ENCODE results near the gene LAMC3.

The LAMC3 gene

GRCh38 chr9:131019388-131020239 is 10.6 kb downstream of the LAMC3 start:
- TF ChIP-seq POLR2A (IDR thresholded peaks at IDR 0.05; ENCODE audit: low read depth, low read length), result no peak
- no peak for FAIRE-seq
- DNase-seq (ENCODE audit: insufficient read length, low spot score), result no peak

GRCh38 chr9:131020388-131020787 is 11.4 kb downstream of the LAMC3 start:
- DNase-seq (ENCODE audit: insufficient read length, low spot score), result no peak
- TF ChIP-seq POLR2A (IDR thresholded peaks at IDR 0.05; ENCODE audit: low read depth, low read length), result no peak
- no peak for FAIRE-seq

GRCh38 chr9:131020862-131021261 is 11.9 kb downstream of the LAMC3 start:
- DNase-seq (ENCODE audit: insufficient read length, low spot score) (no peak), FAIRE-seq (no peak)
- no peak for TF ChIP-seq POLR2A (IDR thresholded peaks at IDR 0.05; ENCODE audit: low read depth, low read length)

- no peak for TF ChIP-seq POLR2A (IDR thresholded peaks at IDR 0.05; ENCODE audit: low read depth, low read length)
- no peak for FAIRE-seq
- DNase-seq (ENCODE audit: insufficient read length, low spot score), result no peak
Observed at GRCh38 chr9:131021785-131022184, 12.8 kb downstream of the LAMC3 start.

GRCh38 chr9:131024978-131025868 is 16.2 kb downstream of the LAMC3 start:
- FAIRE-seq (no peak), DNase-seq (ENCODE audit: insufficient read length, low spot score) (no peak)
- TF ChIP-seq POLR2A (IDR thresholded peaks at IDR 0.05; ENCODE audit: low read depth, low read length), result no peak

GRCh38 chr9:131025953-131026858 is 17.2 kb downstream of the LAMC3 start:
- no peak for TF ChIP-seq POLR2A (IDR thresholded peaks at IDR 0.05; ENCODE audit: low read depth, low read length)
- DNase-seq (ENCODE audit: insufficient read length, low spot score) (no peak), FAIRE-seq (no peak)

GRCh38 chr9:131027048-131027871 is 18.3 kb downstream of the LAMC3 start:
- no peak for FAIRE-seq
- no peak for DNase-seq (ENCODE audit: insufficient read length, low spot score)
- TF ChIP-seq POLR2A (IDR thresholded peaks at IDR 0.05; ENCODE audit: low read depth, low read length), result no peak

GRCh38 chr9:131027872-131028179 is 18.9 kb downstream of the LAMC3 start:
- FAIRE-seq (no peak), DNase-seq (ENCODE audit: insufficient read length, low spot score) (no peak)
- no peak for TF ChIP-seq POLR2A (IDR thresholded peaks at IDR 0.05; ENCODE audit: low read depth, low read length)

- no peak for DNase-seq (ENCODE audit: insufficient read length, low spot score)
- no peak for FAIRE-seq
- no peak for TF ChIP-seq POLR2A (IDR thresholded peaks at IDR 0.05; ENCODE audit: low read depth, low read length)
Observed at GRCh38 chr9:131028221-131028884, 19.4 kb downstream of the LAMC3 start.

- no peak for FAIRE-seq
- no peak for TF ChIP-seq POLR2A (IDR thresholded peaks at IDR 0.05; ENCODE audit: low read depth, low read length)
- no peak for DNase-seq (ENCODE audit: insufficient read length, low spot score)
Observed at GRCh38 chr9:131028931-131029573, 20.1 kb downstream of the LAMC3 start.

GRCh38 chr9:131029574-131029952 is 20.6 kb downstream of the LAMC3 start:
- FAIRE-seq, result no peak
- no peak for DNase-seq (ENCODE audit: insufficient read length, low spot score)
- TF ChIP-seq POLR2A (IDR thresholded peaks at IDR 0.05; ENCODE audit: low read depth, low read length), result no peak
